SK-N-SH treated with all-trans-retinoic acid at 6 μM for 48 hours (cell line): Measurements from ENCODE around the gene PKP4.

ENCODE experiments used
- ATAC-seq: fragments of 200-7000 bp; cut with Tn5 transposase; 3 replicates; pipeline ENCODE4 v1.9.1; 2020; ENCODE audit warnings: mild to moderate bottlenecking, moderate library complexity
- ARNTL ChIP-seq: fragments of 450-650 bp; formaldehyde crosslinking; IDR thresholded peaks from 2 replicates; pipeline ENCODE4 v1.5.0; 2020; ENCODE audit warnings: low read depth, mild to moderate bottlenecking, moderate library complexity, borderline replicate concordance
- BACH2 ChIP-seq: fragments of 250-450 bp; sonication (Bioruptor Pico); IDR thresholded peaks from 2 replicates; pipeline ENCODE4 v1.9.0; 2021; ENCODE audit warnings: mild to moderate bottlenecking, borderline replicate concordance
- CSDC2 ChIP-seq: fragments of 250-450 bp; sonication (Bioruptor Pico); IDR thresholded peaks from 2 replicates; pipeline ENCODE4 v1.5.0; 2020; ENCODE audit warnings: mild to moderate bottlenecking, moderate library complexity
- ESRRG ChIP-seq: fragments of 250-450 bp; sonication (Bioruptor Pico); IDR thresholded peaks from 2 replicates; pipeline ENCODE4 v1.6.1; 2021; ENCODE audit warnings: mild to moderate bottlenecking
- GLIS3 ChIP-seq: fragments of 250-450 bp; sonication (Bioruptor Pico); IDR thresholded peaks from 2 replicates; pipeline ENCODE4 v1.5.0; 2020; ENCODE audit warnings: mild to moderate bottlenecking, moderate library complexity
- ISL1 ChIP-seq: fragments of 250-450 bp; sonication (Bioruptor Pico); IDR thresholded peaks from 2 replicates; pipeline ENCODE4 v2.1.2; 2022; ENCODE audit warnings: mild to moderate bottlenecking, moderate library complexity
- OSR1 ChIP-seq: fragments of 250-450 bp; sonication (Bioruptor Pico); IDR thresholded peaks from 2 replicates; pipeline ENCODE4 v1.8.0; 2022; ENCODE audit warnings: moderate library complexity, mild to moderate bottlenecking, inconsistent platforms
- PATZ1 ChIP-seq: fragments of 250-450 bp; sonication (Bioruptor Pico); IDR thresholded peaks from 2 replicates; pipeline ENCODE4 v1.8.0; 2020; ENCODE audit warnings: mild to moderate bottlenecking, moderate library complexity, borderline replicate concordance
- PPARA ChIP-seq: fragments of 250-450 bp; sonication (Bioruptor Pico); IDR thresholded peaks from 2 replicates; pipeline ENCODE4 v1.5.0; 2020; ENCODE audit warnings: mild to moderate bottlenecking, borderline replicate concordance
- RARB ChIP-seq: fragments of 250-450 bp; sonication (Bioruptor Pico); IDR thresholded peaks from 2 replicates; pipeline ENCODE4 v1.8.0; 2021; ENCODE audit warnings: mild to moderate bottlenecking, moderate library complexity
- SNAI2 ChIP-seq: fragments of 250-450 bp; sonication (Bioruptor Pico); IDR thresholded peaks from 2 replicates; pipeline ENCODE4 v1.5.0; 2020; ENCODE audit warnings: mild to moderate bottlenecking, moderate library complexity
- TCF4 ChIP-seq: fragments of 250-450 bp; sonication (Bioruptor Pico); IDR thresholded peaks from 2 replicates; pipeline ENCODE4 v1.8.0; 2021; ENCODE audit warnings: mild to moderate bottlenecking, moderate library complexity, borderline replicate concordance
- TOX ChIP-seq: fragments of 250-450 bp; sonication (Bioruptor Pico); IDR thresholded peaks from 2 replicates; pipeline ENCODE4 v1.8.0; 2021; ENCODE audit warnings: mild to moderate bottlenecking, moderate library complexity, borderline replicate concordance
- ZC3H10 ChIP-seq: fragments of 250-450 bp; sonication (Bioruptor Pico); IDR thresholded peaks from 2 replicates; pipeline ENCODE4 v1.5.1; 2021; ENCODE audit warnings: mild to moderate bottlenecking, moderate library complexity
- ZFP3 ChIP-seq: fragments of 250-450 bp; sonication (Bioruptor Pico); IDR thresholded peaks from 2 replicates; pipeline ENCODE4 v1.5.0; 2020; ENCODE audit warnings: mild to moderate bottlenecking, moderate library complexity
- ZFP30 ChIP-seq: fragments of 450-650 bp; formaldehyde crosslinking; IDR thresholded peaks from 2 replicates; pipeline ENCODE4 v1.5.0; 2022; ENCODE audit warnings: mild to moderate bottlenecking, moderate library complexity
- ZNF565 ChIP-seq: fragments of 450-650 bp; formaldehyde crosslinking; conservative IDR thresholded peaks from 2 replicates; pipeline ENCODE4 v1.5.0; 2020; ENCODE audit warnings: low read depth, mild to moderate bottlenecking, moderate library complexity
- ZNF70 ChIP-seq: fragments of 450-650 bp; formaldehyde crosslinking; IDR thresholded peaks from 2 replicates; pipeline ENCODE4 v1.5.0; 2020; ENCODE audit warnings: mild to moderate bottlenecking, moderate library complexity
- ZNF8 ChIP-seq: fragments of 450-650 bp; formaldehyde crosslinking; IDR thresholded peaks from 2 replicates; pipeline ENCODE4 v1.5.0; 2020; ENCODE audit warnings: mild to moderate bottlenecking, moderate library complexity
- TF ChIP-seq, protein P1 (sequence below): fragments of 250-450 bp; sonication (Bioruptor Pico); IDR thresholded peaks from 2 replicates; pipeline ENCODE4 v1.5.1; 2020; ENCODE audit warnings: low read depth, mild to moderate bottlenecking, moderate library complexity
- TF ChIP-seq, protein P2 (sequence below): fragments of 250-450 bp; sonication (Bioruptor Pico); IDR thresholded peaks from 2 replicates; pipeline ENCODE4 v1.5.0; 2020; ENCODE audit warnings: mild to moderate bottlenecking, moderate library complexity

Gene PKP4

DNA sequence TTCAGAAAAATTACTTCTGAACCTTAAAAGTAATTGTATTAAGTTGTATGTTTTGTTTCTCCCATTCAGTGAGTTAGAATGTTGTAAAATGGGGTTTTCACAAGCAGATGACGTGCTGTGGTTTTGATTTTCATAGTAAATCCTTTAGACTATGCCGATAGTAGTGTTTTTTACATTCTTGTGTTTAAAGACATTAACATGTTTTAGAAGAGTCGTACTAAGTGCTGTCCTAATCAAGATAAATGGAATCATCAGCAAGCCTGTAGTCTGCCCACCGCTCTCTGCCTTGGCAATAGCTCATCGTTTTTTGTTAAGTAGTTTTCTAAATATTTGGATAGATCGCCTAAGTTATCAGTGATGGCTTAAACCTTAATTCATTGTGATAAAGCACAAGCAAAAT lies 21.5 kb downstream of the PKP4 start:
- no peak for TF ChIP-seq ESRRG (CRISPR knock-in tag)
- peak; percentile 88 for TF ChIP-seq ISL1 (CRISPR knock-in tag)
- TF ChIP-seq GLIS3 = no peak
- no peak for TF ChIP-seq ZFP3 (CRISPR knock-in tag)
- TF ChIP-seq SNAI2 = no peak
- no peak for ATAC-seq

DNA sequence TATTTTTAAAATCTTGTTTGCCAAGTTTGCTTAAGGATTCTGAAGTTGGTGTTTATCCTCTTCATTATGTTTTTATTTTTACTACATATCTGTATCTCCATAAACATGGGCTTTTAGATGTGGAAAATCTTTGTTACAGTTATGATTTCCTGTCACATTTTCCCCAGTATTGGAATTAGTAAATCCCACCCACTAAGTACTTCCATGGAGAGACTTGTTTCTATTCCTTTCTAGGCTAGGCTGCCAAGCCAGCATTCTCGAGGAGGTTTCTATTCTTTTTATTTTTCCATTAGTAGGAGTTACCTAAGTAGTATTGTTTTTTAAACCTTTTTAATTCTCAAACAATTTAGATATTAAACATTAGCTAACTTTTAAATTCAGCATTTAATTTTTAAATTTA lies 22.1 kb downstream of the PKP4 start:
- no peak for ATAC-seq
- TF ChIP-seq ZNF70 (no peak), TOX (CRISPR knock-in tag) (no peak)
- TF ChIP-seq, all 23 proteins: peak for 0

DNA sequence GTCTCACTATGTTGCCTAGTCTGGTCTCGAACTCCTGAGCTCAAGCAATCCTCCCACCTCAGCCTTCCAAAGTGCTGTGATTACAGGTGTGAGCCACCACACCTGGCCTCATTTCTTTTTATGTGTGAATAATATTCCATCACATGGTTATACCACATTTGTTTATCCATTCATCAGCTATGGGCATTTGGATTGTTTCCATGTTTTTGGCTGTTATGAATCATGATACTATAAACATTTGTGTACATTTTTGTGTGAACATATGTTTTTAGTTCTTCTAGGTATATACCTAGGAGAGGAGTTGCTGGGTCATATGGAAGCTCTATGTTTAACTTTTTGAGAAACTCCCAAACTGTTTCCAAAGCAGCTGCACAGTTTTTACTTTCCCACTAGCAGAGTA lies 24.4 kb downstream of the PKP4 start:
- TF ChIP-seq ZFP3 (CRISPR knock-in tag) (no peak), CSDC2 (CRISPR knock-in tag) (no peak), GLIS3 (no peak), ZC3H10 (no peak), ZNF8 (CRISPR knock-in tag) (no peak), TOX (CRISPR knock-in tag) (no peak), BACH2 (no peak), ZFP30 (CRISPR knock-in tag) (no peak), ZNF70 (no peak), RARB (CRISPR knock-in tag) (no peak)
- TF ChIP-seq, protein P1, sequence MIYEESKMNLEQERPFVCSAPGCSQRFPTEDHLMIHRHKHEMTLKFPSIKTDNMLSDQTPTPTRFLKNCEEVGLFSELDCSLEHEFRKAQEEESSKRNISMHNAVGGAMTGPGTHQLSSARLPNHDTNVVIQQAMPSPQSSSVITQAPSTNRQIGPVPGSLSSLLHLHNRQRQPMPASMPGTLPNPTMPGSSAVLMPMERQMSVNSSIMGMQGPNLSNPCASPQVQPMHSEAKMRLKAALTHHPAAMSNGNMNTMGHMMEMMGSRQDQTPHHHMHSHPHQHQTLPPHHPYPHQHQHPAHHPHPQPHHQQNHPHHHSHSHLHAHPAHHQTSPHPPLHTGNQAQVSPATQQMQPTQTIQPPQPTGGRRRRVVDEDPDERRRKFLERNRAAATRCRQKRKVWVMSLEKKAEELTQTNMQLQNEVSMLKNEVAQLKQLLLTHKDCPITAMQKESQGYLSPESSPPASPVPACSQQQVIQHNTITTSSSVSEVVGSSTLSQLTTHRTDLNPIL (CRISPR knock-in tag) = no peak
- TF ChIP-seq, protein P2, sequence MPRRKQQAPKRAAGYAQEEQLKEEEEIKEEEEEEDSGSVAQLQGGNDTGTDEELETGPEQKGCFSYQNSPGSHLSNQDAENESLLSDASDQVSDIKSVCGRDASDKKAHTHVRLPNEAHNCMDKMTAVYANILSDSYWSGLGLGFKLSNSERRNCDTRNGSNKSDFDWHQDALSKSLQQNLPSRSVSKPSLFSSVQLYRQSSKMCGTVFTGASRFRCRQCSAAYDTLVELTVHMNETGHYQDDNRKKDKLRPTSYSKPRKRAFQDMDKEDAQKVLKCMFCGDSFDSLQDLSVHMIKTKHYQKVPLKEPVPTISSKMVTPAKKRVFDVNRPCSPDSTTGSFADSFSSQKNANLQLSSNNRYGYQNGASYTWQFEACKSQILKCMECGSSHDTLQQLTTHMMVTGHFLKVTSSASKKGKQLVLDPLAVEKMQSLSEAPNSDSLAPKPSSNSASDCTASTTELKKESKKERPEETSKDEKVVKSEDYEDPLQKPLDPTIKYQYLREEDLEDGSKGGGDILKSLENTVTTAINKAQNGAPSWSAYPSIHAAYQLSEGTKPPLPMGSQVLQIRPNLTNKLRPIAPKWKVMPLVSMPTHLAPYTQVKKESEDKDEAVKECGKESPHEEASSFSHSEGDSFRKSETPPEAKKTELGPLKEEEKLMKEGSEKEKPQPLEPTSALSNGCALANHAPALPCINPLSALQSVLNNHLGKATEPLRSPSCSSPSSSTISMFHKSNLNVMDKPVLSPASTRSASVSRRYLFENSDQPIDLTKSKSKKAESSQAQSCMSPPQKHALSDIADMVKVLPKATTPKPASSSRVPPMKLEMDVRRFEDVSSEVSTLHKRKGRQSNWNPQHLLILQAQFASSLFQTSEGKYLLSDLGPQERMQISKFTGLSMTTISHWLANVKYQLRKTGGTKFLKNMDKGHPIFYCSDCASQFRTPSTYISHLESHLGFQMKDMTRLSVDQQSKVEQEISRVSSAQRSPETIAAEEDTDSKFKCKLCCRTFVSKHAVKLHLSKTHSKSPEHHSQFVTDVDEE = no peak
- no peak for ATAC-seq

DNA sequence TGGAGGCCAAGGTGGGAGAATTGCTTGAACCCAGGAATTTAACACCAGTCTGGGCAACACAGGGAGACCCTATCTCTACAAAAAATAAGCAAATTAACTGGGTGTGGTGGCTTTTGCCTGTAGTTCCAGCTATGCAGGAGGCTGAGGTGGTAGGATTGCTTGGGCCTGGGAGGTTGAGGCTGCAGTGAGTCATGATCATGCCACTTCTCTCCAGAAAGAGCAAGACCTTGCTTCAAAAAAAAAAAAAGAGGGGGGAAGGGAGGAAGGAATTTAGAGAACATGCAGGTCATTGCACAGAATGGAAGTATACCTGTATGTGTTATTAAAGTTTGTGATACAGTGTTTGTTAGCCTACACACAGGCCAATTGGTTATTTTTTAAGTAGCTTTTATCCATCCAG lies 25.8 kb downstream of the PKP4 start:
- ATAC-seq = no peak

DNA sequence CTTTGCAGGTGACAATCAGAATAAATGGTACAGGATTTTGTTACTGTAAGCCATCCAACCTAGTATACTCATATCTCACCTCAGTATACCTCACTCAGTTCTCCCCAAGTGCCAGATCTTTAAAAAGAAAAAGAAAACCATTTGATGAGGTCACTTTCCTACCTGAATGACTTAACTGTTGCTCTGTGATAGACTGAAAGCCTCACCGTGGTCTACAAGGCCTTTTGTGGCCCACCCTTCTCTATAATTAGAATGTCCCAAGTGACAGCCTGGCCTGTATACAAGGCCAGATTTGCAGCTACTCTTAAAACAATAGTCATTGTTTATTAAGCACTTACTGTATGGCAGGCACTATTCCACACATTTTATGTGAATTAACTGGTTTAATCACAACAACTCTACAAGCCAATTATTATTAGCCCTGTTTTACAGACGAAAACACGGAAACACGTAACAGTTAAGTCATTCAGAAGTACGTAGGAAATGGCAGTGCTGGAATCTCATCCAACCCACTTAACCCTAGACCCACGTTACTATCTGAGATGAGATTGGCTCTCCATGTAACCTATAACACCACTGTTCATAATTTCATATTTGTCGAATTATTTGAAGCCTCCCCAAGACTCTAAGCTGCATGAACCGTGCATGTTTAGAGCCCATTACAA lies 28.3 kb downstream of the PKP4 start:
- ATAC-seq = no peak

More for the DNA sequence above, 25.8 kb downstream of the PKP4 start:
- no peak for TF ChIP-seq OSR1 (CRISPR knock-in tag)
- TF ChIP-seq TOX (CRISPR knock-in tag) = no peak
- no peak for TF ChIP-seq TCF4 (CRISPR knock-in tag)
- TF ChIP-seq ARNTL = no peak
- TF ChIP-seq GLIS3 = no peak
- no peak for TF ChIP-seq BACH2
- TF ChIP-seq, all 23 proteins: peak for 0

More for the DNA sequence above, 28.3 kb downstream of the PKP4 start:
- TF ChIP-seq, protein P1 (CRISPR knock-in tag) = no peak
- no peak for TF ChIP-seq ZNF8 (CRISPR knock-in tag)
- no peak for TF ChIP-seq PPARA (CRISPR knock-in tag)
- no peak for TF ChIP-seq PATZ1
- no peak for TF ChIP-seq ZNF565 (CRISPR knock-in tag)
